Left ventricle myocardium inferior (tissue), 1 donor: ENCODE measurements around the gene PHF12. TPM values are rescaled to one million over a fixed set of nuclear protein-coding genes. Genes with fewer than 3 reads are reported as not detected.

Experiments used
- DNase-seq: peaks from one replicate; pipeline ENCODE4 v3.0.0-alpha.2; 2020
- H3K27ac ChIP-seq: fragments of 200-600 bp; replicated peaks from 2 replicates; pipeline ENCODE4 v1.8.0; 2021
- H3K27me3 ChIP-seq: fragments of 200-600 bp; 2 replicates; pipeline ENCODE4 v1.8.0; 2021; ENCODE audit warnings: low read depth
- H3K36me3 ChIP-seq: fragments of 200-600 bp; 2 replicates; pipeline ENCODE4 v1.8.0; 2021
- H3K4me1 ChIP-seq: fragments of 200-600 bp; 2 replicates; pipeline ENCODE4 v1.8.0; 2021
- H3K4me3 ChIP-seq: fragments of 200-600 bp; 2 replicates; pipeline ENCODE4 v1.8.0; 2021; ENCODE audit warnings: mild to moderate bottlenecking, moderate library complexity
- H3K9me3 ChIP-seq: fragments of 200-600 bp; replicated peaks from 2 replicates; pipeline ENCODE4 v1.8.0; 2021
- intact Hi-C: fragments of 100-400 bp; cut with micrococcal nuclease; formaldehyde crosslinking; loops from one replicate; pipeline ENCODE4 v1.11.0; 2022
- total RNA-seq: library from RNA; stranded (reverse); fragmentation: NEBNext Ultra II Directional; extraction: Animal tissue kit (Norgen Biotek cat#: 25700); gene quantifications from one replicate; pipeline ENCODE4 v1.2.1, GENCODE V29; 2021
- TF ChIP-seq, protein P1 (sequence below): fragments of 200-600 bp; IDR thresholded peaks from 2 replicates; pipeline ENCODE4 v1.8.0; 2021; ENCODE audit warnings: antibody characterized with exemption, mild to moderate bottlenecking, borderline replicate concordance
- donor health status: DM: no; HTN: yes; CAD: no; lungs with severe emphysema.

Gene PHF12
- total RNA-seq, 1 donor from 2014 or later, result 17.2 TPM

DNA sequence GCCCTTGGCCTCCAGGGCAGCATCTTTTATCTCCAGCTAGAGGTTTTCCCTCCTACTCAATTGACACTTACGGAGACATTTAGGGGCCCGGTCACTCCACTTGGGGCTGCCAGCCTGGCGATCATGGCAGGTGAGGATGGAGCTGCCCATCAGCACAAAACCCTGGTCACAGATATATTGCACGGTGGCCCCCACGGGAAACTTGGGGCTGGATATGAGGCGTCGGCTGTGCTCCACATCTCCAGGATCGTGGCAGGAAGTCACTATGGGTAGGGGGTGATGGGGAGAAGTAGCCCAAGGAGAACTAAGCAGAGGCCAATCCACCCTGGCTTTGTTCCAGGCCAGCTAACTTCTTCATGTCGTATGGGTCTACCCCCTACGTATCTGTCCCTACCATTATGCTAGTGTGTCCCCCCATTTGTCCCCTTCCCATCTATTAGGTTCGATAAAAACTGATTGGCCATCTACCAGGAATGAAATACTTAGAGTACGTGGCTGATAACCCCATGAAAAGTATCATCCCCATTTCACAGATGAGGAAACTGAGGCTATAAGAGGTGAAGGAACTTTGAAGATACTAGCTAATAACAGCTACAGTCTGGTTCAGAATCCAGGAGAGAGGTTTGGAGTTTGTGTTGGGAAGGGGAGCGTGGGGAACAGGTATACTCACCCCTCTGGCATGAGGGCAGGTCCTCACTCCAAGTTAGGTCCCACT, 6.1 kb upstream of the PHF12 start:
- Histone ChIP-seq H3K27ac (no peak overlapping the region), H3K36me3 (no peaks in the 10 kb centered on the region), H3K4me3 (no peak overlapping the region), H3K27me3 (peaks cover 4% of the 10 kb centered on the region), H3K9me3 (no peaks in the 10 kb centered on the region), H3K4me1 (peaks cover 13% of the 10 kb centered on the region)
- intact Hi-C loops, result no loop called here
- TF ChIP-seq, protein P1, sequence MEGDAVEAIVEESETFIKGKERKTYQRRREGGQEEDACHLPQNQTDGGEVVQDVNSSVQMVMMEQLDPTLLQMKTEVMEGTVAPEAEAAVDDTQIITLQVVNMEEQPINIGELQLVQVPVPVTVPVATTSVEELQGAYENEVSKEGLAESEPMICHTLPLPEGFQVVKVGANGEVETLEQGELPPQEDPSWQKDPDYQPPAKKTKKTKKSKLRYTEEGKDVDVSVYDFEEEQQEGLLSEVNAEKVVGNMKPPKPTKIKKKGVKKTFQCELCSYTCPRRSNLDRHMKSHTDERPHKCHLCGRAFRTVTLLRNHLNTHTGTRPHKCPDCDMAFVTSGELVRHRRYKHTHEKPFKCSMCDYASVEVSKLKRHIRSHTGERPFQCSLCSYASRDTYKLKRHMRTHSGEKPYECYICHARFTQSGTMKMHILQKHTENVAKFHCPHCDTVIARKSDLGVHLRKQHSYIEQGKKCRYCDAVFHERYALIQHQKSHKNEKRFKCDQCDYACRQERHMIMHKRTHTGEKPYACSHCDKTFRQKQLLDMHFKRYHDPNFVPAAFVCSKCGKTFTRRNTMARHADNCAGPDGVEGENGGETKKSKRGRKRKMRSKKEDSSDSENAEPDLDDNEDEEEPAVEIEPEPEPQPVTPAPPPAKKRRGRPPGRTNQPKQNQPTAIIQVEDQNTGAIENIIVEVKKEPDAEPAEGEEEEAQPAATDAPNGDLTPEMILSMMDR, result no peak
- no peak for DNase-seq

DNA sequence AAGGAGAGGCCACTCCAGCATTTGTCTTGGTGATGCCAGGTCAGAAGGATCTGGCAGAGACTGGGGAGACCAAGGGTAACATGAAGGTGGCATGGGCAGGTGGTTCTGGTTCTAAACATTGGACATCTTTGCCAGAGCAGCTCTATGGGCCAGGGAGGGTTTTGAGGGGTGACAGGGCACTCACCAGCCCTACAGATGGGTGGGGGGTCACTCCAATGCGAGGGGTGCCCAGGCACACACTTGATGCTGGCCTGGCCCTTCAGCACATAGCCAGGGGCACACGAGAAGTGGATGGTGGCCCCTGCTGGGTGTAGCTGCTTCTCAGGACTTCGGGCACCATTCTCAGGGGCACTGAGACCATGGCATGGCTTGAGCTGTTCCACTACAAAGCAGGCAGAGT, 5.5 kb upstream of the PHF12 start:
- Histone ChIP-seq H3K4me1 (peaks cover 15% of the 10 kb centered on the region), H3K36me3 (no peaks in the 10 kb centered on the region), H3K4me3 (no peak overlapping the region), H3K27me3 (no peaks in the 10 kb centered on the region), H3K9me3 (no peaks in the 10 kb centered on the region), H3K27ac (no peak overlapping the region)
- intact Hi-C loops, result no loop called here
- TF ChIP-seq, protein P1, result no peak
- no peak for DNase-seq

DNA sequence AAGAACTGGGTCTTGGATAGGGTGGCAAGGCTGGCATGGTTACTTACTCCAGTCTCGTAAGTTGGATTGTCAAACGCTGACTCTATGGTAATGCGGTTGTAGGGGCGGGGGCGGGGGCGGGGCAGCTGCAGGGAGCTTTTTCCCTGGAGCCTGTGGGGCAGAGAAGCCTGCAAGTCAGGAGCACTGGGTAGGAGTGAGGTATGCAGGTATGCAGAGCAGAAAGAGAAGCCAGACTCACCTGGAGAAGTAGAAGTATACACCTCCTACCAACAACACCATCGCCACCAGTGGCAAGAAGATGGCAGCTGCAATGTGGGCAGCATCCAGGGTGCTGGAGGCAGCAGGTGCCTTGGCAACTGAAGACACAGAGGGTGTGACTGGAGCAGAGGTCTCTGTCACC, 4.8 kb upstream of the PHF12 start:
- Histone ChIP-seq H3K4me1 (peaks cover 18% of the 10 kb centered on the region), H3K4me3 (no peak overlapping the region), H3K27ac (no peak overlapping the region), H3K36me3 (no peaks in the 10 kb centered on the region), H3K9me3 (no peaks in the 10 kb centered on the region), H3K27me3 (no peaks in the 10 kb centered on the region)
- DNase-seq, result no peak
- intact Hi-C loops, result no loop called here
- TF ChIP-seq, protein P1, result no peak

DNA sequence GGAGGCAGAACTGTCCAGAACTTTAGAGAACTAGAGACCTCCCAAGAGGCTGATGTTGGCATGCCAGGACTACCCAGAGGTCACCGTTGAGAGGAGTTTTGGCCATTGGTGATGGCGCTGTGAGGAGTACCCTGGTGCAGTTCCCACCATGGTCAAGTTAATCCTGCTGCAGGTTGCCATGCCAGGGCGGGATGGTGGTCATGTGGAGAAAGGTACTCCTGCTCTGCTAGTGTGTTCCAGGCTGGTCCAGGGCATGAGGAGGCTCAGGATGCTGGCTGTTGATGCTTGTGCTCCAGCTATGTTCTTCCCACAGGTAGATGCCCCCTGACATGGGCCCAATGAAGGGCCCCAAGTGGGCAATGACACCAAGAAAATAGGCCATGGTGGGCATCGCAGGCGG, 4.1 kb upstream of the PHF12 start:
- DNase-seq, result no peak
- TF ChIP-seq, protein P1, result no peak
- Histone ChIP-seq H3K27ac (no peak overlapping the region), H3K36me3 (no peaks in the 10 kb centered on the region), H3K9me3 (no peaks in the 10 kb centered on the region), H3K27me3 (no peaks in the 10 kb centered on the region), H3K4me1 (peaks cover 25% of the 10 kb centered on the region), H3K4me3 (no peak overlapping the region)
- intact Hi-C loops, result no loop called here

DNA sequence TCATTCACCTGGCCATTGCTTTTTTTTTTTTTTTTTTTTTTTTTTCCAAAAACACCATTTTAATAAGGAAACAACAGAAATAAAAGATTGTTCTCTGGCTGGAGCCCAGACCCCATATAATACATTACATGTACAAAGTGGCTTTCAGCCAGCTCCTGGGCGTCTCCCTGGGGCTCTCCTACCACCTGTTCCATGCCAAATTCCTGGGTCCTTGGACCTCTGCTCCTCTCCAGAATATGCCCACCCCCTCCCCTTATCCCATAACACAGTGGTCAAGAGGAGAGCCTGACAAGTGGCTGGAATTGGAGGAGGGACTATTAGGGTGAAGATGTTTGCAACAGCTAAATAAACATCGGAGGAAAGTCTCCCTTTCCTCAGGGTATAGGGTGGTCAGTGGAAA, 3.6 kb upstream of the PHF12 start:
- TF ChIP-seq, protein P1, result no peak
- no peaks in the 10 kb centered on the region for H3K36me3 ChIP-seq
- DNase-seq, result no peak

More for the DNA sequence above, 3.6 kb upstream of the PHF12 start:
- H3K27me3 ChIP-seq, result no peaks in the 10 kb centered on the region
- no peak overlapping the region for H3K4me3 ChIP-seq
- H3K9me3 ChIP-seq, result no peaks in the 10 kb centered on the region
- intact Hi-C loops, result no loop called here
- no peak overlapping the region for H3K27ac ChIP-seq
- peaks cover 30% of the 10 kb centered on the region for H3K4me1 ChIP-seq
